NCI-H2081 treated with DMSO at 0.1 percent for 48 hours (cell line): ENCODE measurements around the gene SC5D.

ENCODE experiments used
- DNase-seq: peaks from one replicate; lab custom pipeline; 2025; lab: John Stamatoyannopoulos, UW

SC5D gene, protein sequence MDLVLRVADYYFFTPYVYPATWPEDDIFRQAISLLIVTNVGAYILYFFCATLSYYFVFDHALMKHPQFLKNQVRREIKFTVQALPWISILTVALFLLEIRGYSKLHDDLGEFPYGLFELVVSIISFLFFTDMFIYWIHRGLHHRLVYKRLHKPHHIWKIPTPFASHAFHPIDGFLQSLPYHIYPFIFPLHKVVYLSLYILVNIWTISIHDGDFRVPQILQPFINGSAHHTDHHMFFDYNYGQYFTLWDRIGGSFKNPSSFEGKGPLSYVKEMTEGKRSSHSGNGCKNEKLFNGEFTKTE

GRCh38 chr11:121292495-121293287 is at the start of gene SC5D:
Gene SC5D (plus strand): TSS chr11:121292771. CDS start chr11:121303376, 10,605 bp downstream.
- DNase-seq = peak; percentile 78

- DNase-seq = no peak
Observed at GRCh38 chr11:121244884-121245283, 47.7 kb upstream of the SC5D start.

GRCh38 chr11:121246021-121246768 is 46.4 kb upstream of the SC5D start:
- DNase-seq = no peak

DNA sequence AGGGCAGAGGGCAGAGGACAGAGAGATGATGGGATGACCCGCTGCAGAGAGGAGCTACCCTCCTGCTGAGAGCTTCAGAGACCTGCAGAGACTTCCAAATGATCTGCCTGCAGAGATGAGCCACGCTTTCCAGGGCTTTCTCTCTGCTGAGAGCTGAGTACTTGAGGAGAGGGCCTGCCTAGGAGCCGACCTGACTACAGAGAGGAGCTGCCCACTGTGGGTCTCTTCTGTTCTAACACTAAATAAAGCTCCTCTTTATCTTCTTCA is 45.9 kb upstream of the SC5D start:
- no peak for DNase-seq

- no peak for DNase-seq
Observed at GRCh38 chr11:121248496-121248895, 44.1 kb upstream of the SC5D start.

DNA sequence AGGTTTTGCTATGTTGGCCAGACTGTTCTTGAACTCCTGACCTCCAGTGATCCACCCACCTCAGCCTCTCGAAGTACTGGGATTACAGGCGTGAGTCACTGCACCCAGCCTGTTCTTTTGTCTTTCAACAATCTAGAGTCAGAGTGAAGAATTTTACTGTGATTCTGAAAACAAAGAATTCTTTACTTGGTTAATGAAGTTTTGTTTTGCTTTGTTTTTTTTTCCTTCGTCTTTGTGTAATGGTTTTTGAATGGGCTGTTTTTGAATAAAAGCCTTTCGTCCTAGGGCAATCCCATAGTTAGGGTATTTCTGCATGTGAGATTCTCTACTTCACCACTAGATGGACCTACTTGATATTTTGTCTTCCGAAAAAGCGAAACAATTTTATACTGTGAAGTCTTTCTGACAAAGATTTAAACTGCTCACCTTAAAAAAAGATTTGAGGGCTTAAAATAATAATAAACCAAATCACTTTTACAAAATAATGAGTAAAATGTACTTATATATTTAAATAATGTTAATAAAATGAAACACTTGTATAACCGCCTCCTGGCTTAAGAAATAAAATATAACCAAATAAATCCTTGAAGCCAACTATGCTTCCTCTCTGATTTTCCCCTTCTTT is 43.4 kb upstream of the SC5D start:
- DNase-seq = no peak

DNA sequence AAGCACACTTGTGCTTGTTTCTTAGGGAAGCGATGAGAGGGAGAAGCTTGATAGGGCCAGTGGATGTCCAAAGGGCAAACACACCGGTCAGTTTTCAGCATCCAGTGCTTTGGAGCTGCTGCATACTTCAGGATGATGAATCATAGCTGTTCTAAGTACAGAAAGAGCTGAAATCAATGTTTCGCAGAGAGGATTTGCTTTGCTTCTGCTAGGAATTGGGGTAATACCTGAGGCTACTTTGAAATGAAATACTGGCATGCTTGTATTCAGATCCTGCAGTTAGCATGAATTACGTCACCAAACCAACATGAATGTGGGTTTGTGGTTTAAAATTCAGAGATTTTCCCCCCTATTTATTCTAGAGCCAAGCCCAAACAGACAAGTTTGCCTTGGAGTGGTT is 41.7 kb upstream of the SC5D start:
- DNase-seq = no peak

DNA sequence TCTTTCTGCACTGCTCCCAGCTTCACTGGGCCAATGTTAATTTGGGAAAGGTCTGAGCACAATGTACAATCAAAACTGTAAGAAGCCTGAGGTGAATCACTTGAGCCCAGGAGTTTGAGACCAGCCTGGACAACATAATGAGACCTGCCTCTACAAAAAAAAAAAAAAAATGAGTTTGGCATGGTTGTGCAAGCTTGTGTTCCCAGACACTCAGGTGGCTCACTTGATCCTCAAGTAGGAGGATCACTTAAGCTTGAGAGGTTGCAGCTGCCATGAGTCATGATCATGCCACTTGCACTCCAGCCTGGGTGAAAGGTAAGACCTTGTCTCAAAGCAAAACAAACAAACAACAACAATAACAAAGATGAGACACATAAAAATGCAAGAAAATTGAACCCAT is 38.6 kb upstream of the SC5D start:
- DNase-seq = no peak

- no peak for DNase-seq
Observed at GRCh38 chr11:121254756-121255155, 37.8 kb upstream of the SC5D start.

GRCh38 chr11:121255473-121256125 is 37.0 kb upstream of the SC5D start:
- DNase-seq = no peak

DNA sequence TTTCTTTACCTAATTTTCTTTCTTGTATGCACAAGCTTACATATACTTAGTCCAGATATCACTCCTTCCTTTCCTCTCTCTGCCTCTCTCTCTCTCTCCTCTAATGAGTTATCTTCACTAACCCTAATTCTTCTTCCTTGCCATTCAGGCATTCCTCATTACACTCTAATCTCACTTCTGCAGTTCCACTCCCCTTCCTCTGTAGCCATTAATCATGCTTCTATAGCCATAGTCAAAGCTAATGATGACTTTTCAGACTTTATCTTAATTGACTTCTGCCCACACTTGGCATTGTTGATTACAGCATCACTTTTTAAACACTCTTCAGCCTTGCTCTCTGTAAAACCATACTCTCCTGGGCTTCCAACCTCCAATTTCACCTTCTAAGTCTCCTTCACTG is 35.3 kb upstream of the SC5D start:
- DNase-seq = no peak

- no peak for DNase-seq
Observed at GRCh38 chr11:121257976-121258375, 34.6 kb upstream of the SC5D start.

- DNase-seq = no peak
Observed at GRCh38 chr11:121265586-121265985, 27.0 kb upstream of the SC5D start.

- no peak for DNase-seq
Observed at GRCh38 chr11:121268581-121268980, 24.0 kb upstream of the SC5D start.

DNA sequence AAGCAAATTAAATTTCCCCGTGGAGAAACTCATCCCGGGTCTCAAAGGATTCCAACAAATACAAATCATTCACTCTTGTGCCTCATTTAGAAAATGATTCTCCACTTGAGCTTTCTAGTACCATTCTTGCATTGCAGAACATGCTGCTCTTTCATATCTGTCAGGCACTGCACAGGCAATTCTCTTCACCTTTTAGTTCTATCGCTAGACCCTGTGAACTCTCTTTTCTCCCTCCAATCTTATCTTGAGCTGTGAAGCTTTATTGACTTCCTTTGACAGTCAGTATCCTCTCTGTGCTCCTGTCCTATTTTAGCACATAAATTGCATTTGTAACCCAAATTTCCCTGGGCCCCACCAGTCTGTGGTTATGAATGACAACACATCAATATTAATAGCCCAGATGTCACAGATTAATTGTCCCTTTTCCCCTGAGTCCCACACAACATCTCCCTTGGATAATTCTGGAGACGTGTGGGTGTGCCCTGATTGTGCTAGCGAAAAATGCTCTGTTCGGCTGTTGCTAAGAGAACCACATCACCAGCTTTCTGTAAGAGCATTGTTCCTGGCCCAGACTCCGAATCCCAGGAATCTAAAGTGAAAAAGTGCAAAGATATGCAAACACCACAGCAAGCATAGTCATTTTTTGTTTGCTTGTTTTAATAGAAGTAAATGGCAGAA is 22.4 kb upstream of the SC5D start:
- no peak for DNase-seq

- DNase-seq = no peak
Observed at GRCh38 chr11:121274332-121274991, 18.1 kb upstream of the SC5D start.

GRCh38 chr11:121281698-121282097 is 10.9 kb upstream of the SC5D start:
- DNase-seq = no peak

DNA sequence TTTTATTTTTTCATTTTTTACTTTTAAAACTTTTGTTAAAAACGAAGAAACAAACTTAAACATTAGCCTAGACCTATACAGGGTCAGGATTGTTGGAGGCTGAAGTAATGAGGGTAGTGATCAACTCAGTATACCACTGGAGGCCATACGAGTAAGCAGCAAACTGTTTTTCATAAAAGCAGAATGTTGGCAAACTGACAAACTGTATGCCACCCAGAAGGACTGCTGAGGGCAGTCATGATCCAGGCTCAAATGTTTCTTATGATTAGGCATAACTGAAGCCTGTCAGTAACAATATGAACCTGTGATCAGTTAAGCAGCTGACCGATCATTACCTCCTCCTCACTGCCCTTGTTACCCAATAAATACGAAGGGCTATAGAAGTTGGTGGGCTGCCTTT is 10.2 kb upstream of the SC5D start:
- no peak for DNase-seq

GRCh38 chr11:121282886-121283502 is 9.6 kb upstream of the SC5D start:
- no peak for DNase-seq

DNA sequence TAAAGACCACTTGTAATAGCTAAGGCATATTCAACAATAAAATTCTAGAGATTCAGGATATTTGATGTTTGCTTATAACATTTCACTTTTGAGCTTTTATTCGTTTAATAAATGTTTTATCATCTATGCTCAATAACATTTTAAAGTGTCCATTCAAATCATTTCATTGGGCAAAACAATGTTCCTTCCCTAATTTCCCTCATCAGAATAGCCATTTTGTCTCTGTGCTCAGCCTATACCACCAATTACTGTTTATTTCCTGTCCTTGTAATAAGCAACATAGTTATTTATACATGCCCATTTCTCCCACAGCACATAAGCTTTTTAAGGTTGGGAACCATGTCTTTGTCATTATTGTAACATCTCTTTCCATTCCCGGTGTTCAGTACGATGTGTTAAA is 1.3 kb upstream of the SC5D start:
- DNase-seq = no peak
